Stimulated activated CD4-positive, alpha-beta T cell treated with anti-CD3 and anti-CD28 coated beads, Interleukin-15, amount 100 ng/mL, for 48 hours (primary cell): ENCODE measurements around the gene CNDP1.
"Not testable (repeated sequence)": the region's sequence is repeated elsewhere in the genome, so short reads cannot be mapped to it uniquely, and the experiment has no call there.

Source experiments
- DNase-seq, 2 donors: peaks; one replicate each; pipeline ENCODE4 v3.0.0-alpha.2; 2020; ENCODE audit warnings: low read depth in 2 of 2

CNDP1 gene

DNA sequence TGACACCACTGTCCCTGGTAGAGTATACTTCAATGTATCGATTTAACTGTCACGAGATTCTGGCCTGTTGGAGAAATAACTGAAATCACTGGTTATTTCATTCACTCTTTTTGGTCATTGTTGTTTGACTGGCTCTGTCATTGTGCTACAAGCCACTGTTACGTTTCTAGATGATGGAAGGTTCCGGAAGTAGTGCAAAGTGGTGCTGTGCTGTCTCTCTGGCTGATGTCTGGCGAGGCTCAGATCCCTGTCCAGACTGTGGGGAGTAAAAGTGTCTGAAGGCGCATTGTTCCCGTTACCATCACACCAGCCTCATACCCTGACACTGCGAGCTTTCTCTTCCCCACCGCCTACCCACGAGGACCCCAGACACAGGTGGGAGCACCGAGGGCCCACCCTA lies 11.7 kb downstream of the CNDP1 start:
- DNase-seq = no peak

DNA sequence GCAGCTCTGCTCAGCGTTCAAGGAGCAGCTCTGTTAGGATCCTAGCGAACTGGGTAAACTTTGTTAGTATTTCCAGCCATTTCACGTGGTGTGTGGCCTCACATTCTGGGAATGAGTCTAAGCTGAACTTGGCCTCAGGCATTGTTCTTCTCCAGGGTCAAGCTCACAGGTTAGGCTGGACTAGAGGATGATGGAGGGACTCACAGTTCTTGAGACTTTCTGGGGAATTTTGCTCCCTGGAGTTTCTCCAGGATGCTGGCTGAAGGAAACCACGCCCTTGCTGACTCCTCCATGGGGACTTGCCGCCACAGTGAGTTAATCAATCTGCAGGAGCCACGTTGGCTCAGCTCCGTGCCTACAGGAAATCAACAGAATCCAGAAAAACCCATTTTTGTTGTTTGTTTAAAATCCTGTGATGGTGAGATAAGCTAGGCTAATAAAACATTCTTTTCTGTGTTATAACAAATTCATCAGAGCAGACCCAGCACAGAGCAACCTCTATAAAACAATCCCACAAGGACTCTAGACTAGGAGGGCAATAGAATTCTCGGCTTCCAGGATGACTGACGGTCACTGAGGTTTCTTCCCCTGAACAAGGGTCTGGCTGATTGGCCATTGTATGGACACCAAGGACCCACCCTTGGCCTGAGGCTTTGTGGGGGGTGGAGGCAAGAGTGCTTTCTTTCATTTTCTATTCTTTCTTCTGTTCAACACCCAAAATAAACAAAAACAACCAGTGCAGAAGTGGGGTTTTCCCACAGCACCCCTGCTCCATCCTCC lies 12.6 kb downstream of the CNDP1 start:
- no peak for DNase-seq

DNA sequence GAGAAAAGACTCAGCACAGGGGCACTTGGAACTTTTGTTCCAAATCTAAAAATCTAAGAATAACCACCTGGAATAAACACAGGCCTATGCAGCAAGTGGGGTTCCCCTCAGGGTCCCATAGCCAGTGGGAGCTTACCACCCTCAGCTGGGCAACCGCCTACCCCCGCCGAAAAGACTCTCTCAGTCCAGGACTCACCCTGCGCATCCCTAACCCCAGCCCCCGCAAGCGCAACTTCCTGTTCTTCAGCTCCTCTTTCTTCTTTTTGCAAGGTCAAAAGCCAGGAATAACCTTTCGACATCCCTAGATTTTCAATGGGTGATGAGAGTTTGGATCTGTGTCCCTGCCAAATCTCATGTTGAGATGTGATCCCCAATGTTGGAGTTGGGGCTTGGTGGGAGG lies 13.6 kb downstream of the CNDP1 start:
- no peak for DNase-seq

DNA sequence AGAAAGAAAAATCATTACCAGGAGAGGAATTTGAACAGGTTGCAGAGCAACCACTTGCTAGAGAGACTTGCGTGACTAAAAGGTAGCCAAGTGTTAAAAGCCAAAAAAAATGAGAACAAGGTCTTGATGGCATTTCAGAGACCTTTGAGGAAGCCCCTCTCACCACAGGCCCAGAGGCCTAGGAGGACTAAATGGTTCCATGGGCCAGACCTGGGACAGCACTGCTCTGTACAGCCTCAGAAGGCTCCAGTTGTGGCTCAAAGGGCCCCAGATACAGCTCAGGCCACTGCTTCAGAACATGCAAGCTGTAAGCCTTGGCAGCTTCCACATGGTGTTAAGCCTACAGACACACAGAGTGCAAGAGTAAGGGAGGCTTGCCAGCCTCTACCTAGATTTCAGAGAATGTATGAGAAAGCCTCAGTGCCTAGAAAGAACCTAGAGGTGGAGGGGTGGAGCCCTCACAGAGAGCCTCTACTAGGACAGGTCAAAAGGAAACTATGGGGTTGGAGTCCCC lies 15.3 kb downstream of the CNDP1 start:
- no peak for DNase-seq

DNA sequence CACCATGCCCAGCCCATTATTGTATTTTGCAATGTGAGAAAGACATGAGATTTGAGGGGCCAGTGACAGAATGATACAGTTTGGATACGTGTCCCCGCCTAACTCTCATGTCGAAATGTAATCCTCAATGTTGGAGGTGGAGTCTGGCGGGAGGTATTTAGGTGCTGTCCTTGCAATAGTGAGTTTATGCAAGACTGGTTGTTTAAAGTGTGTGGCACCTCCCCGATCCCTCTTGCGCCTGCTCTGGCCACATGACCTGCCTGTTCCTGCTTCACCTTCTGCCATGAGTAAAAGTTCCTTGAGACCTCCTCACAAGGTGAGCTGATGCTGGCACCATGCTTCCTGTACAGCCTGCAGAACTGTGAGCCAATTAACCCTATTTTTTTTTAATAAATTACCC lies 16.6 kb downstream of the CNDP1 start:
- DNase-seq = no peak

DNA sequence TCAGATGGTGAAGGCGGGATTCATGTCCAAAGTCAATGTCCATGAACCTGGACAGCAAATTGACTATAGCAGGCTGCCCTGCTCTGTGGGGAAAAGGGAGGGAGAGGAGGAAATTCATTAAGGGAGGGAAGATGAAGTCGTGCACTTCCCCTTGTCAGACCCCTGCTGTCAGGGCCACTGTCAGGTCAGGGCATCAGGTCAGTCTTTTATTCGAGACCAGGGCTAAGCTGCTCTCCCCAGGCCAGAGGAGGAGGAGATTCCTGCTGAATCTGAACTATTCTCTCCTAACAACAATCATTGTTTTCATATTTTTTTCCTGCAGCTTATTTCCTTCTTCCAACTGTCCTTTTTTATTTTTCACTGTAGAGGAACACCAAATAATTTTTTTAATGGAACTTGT lies 17.2 kb downstream of the CNDP1 start:
- no peak for DNase-seq

DNA sequence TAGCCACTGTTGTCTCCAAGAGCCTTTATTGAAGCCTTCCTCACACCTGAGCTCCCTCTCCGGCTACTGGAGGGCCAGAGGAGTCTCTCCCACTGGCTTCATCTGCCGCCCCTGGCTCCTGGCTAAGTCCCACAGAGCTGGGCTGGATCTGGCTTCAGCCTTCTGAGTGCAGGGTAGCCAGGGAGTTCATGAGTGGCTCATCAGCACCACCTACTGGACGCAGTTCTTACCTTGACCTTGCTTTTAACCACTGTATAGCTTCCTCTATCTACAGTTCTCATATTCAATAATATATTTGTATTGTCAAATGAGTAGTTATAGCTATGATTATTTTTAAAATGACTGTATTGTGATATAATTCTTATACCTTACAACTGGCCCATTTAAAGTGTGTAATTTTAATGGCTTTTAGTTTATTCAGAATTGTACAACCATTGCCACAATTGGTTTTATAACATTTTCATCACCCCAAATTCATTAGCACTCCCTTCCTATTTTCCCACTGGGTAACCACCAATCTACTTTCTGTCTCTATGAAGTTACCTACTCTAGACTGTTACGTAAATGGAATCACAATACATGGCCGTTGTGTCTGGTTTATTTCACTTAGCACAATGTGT lies 17.7 kb downstream of the CNDP1 start:
- DNase-seq = peak; percentile 68 to 69

DNA sequence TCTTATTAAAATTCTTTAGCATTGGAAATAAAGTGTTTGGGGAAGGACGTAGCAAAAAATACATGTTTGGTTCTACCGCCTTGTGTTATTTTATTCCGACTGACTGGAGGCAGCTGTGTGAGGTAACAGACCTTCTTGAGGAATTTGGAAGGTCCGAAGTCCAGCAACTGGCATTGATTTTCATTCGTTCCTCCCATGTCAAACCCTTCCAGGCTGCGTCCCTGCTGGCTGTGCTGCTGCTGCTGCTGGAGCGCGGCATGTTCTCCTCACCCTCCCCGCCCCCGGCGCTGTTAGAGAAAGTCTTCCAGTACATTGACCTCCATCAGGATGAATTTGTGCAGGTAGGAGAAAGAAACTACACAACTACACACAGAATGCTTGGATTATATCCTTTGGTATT lies 21.8 kb downstream of the CNDP1 start:
- DNase-seq = no peak

DNA sequence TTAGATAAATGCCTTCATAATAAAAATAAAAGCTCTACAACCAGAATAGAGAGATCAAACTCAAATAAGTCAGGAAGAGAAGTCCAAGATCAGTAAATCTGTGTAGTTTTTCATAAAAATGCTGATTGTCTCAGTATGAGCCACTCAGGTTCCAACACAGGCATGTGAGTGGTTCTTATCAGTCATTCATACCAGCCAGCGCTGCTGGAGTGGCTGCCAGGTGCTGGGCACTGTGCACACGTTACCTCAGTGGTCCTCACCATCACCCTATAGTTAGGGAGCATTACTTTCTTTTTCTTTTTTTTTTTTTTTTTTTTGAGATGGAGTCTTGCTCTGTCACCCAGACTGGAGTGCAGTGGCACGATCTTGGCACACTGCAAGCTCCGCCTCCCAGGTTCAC lies 23.8 kb downstream of the CNDP1 start:
- DNase-seq = no peak

DNA sequence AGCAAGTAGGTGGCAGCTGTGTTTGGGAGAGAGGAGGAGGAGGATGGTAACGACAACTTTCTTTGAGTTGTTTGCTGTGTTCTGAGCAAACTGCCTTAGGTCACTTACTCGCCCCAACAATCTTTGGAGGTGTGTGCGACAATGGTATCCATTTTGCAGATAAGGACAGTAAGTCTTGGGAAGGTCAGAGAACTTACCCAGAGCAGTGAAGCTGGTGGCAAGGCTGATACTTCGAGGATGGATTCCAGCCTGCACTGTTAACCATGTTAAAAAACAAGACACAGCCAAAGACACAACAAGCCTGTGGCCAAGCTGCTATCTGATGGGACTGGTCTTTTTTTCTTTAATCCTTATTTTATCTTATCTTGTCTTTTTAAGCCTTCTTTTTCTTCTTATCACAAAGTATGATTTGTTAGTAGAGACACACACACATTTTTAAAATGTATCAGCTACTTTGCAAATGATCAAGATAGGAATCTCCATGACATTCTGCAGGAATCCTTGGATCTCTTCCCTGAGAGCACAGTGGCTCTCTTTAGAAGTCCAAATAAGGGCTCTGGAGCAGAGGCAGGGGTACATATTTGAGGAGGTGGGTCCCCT lies 27.9 kb downstream of the CNDP1 start:
- DNase-seq = no peak

DNA sequence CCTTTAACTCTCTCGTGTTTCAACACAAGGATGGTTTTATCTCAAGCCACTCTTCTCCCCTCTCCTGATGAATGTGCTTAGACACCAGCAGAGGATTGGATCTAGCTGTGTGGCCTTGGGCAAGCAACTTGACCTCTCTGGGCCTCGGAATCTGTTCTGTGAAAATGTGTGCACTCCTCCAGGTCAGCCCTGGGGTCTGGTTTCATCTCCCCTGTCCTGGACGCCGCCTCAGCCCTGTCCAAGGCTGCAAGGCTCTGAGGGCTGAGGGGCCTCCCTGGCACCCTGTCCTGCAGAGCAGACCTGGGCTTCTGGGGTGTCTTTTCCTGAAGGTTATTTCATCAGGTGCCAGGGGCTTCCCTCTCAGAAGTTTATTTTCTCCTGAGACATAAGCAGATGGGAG lies 28.5 kb downstream of the CNDP1 start:
- DNase-seq = no peak

DNA sequence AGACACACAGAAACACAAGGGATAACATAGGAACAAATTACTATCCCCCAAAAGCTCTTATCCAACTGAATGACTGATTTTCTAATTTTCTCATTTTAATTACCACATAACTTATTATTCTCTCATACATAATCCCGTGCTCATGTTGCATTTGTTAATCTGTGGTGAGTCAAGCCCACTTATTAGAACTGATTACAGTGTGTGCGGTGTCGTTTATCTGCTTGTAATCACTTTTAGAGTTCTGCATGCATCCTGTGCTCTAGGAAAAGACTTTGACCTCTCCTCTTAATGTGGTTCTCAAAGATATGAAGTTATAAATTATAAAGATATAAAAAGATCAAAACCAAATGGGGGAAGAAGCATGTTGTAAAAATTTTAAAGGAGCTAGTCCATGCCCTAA lies 29.7 kb downstream of the CNDP1 start:
- no peak for DNase-seq

DNA sequence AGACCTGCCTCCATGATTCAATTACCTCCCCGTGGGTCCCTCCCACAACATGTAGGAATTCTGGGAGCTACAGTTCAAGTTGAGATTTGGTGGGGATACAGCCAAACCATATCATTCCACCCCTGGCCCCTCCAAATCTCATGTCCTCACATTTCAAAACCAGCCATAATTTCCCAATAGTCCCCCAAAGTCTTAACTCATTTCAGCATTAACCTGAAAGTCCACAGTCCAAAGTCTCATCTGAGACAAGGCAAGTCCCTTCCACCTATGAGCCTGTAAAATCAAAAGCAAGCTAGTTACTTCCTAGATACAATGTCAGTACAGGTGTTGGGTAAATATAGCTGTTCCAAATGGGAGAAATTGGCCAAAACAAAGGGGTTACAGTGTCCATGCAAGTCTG lies 30.9 kb downstream of the CNDP1 start:
- not testable (repeated sequence) for DNase-seq

DNA sequence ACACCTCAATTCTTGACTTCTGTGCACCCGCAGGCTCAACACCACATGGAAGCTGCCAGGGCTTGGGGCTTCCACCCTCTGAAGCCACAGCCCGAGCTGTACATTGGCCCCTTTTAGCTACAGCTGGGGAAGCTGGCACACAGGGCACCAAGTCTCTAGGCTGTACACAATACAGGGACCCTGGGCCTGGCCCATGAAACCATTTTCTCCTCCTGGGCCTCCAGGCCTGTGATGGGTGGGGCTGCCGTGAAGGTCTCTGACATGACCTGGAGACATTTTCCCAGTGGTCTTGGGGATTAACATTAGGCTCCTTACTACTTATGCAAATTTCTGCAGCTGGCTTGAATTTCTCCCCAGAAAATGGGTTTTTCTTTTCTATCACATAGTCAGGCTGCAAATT lies 31.7 kb downstream of the CNDP1 start:
- not testable (repeated sequence) for DNase-seq

DNA sequence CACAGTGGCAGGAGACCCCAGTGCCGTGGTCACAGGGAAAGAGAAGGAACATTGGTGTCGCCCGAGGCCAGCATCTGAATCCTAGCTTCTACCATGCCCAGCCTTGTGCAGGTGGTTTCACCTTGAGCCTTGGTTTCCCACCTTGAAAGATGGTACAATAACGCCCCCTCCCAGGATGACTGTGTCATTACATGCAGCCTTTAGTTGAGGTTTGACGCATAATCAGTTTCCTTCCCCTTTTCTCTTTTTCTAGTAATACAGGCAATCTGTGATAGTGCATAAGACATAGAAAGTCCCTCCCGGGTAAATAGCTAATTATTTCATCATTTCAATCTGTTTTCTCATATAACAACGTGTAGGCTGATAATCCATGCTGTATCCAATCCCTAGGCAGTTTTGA lies 33.5 kb downstream of the CNDP1 start:
- DNase-seq = peak in 1 of 2 donors; percentile 1

DNA sequence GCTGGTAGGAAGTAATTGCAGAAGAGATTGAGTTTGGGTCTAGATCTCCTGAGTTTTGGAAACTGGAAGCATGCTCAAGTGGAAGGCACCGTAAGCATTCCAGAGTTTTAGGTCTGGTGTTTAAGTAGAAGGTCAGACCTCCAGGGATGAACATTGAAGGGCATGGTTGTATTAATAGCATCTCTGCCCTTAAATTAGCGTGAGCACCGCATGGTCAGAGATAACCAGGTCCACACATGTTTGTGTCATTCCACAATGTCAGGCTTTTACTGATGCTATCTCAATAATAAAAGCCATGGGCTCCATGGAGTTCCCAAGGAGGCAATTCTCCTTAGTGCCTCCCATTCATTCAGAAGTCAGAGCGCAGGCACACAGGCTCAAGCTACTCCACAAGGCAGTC lies 35.1 kb downstream of the CNDP1 start:
- no peak for DNase-seq

DNA sequence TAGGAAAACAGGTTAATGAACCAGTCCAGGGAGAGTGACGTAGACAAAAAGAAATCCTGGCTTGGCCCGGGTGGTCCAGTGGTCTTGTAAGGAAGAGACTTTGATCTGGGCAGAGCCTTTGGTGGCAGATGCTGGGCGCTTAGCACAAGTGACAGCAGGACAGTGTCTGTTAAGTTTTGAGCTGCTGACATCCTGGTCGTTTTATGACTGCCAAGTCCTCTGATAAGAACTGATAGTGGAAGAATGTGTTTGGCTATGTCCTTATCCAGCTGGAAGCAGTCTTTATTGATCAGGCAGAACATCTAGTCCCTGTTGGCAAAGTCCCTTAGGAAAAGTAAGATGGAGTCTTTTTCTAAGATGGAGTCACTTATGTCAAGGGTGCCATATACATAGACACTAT lies 36.0 kb downstream of the CNDP1 start:
- DNase-seq = no peak

DNA sequence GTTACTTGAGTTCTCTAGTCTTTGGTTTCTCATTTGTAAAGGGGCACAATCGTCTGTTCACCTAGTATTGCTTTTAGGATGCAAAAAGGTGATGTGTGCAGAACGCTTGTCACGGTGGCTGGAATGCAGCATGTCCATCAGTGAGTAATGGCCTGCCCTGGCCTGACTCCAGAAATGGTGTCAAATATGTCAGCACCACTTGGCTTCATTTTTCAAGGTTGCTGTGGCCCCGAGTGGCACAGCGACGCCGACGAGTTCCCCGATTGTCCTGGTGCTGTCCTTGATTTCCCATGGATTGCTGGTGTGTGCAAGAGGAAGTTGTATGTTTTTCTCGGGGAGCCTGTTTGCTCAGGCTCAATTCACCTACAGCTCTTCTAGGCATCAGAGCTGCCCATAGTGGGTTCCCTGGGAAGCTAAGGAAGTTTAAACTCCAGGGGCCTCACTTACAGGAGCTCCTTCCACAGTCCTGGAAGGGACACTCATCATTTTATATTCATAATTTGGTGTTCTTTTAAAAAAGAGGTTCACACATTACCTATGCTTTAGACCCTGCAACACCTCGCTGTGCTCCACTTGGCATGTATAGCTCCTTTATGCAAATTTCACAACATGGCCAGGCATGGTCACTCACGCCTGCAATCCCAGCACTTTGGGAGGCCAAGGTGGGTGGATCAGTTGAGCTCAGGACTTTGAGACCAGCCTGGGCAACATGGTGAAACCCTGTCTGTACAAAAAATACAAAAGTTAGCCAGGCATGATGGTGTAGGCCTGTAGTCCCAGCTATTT lies 37.8 kb downstream of the CNDP1 start:
- DNase-seq = no peak

DNA sequence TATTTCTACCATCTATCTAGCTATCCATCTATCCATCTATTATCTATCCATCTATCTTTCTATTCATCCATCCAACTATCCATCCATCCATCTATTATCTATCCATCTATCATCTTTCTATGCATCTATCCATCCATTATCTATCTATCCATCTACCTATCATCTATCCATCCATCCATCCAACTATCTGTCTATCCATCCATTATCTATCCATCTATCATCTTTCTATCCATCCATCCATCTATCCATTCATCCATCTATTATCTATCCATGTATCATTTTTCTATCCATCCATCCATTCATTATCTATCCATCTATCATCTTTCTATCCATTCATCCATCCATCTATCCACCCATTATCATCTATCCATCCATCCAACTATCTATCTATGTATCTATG lies 38.8 kb downstream of the CNDP1 start:
- no peak for DNase-seq

DNA sequence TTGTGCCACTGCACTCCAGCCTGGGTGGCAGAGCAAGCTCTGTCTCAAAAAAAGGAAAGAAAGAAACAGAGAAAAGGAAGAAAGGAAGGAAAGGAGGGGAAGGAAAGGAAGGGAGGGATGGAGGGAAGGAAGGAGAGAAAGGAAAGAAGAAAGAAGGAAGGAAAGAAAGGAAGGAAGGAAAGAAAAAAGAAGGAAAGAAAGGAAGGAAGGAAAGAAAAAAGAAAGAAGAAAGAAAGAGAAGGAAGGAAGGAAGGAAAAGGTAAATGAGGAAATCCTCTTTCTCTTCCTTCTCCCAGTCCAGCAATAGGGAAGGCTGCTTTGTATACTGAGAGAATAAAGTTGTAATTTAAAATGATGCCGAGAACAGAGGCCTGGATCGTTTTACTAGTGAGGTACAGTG lies 40.6 kb downstream of the CNDP1 start:
- DNase-seq = no peak

DNA sequence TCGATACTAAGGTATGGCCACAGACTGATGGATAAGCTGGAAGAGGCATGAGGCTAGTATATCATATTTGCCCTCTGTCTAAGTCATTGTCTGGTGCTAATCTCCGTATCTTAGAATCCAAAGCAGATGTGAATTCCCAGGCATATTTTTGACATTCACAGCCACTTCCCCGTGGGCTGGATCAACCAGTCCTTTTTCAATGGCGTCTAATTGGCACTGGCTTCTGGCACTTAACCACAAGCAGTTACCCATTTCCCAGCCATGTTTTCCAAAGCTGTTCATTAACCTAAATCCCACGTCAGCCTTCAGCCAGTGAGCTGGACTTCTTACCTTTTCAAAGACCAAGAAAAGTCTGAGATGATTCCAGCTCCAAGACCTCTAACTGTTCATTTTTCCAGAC lies 42.7 kb downstream of the CNDP1 start:
- DNase-seq = no peak

DNA sequence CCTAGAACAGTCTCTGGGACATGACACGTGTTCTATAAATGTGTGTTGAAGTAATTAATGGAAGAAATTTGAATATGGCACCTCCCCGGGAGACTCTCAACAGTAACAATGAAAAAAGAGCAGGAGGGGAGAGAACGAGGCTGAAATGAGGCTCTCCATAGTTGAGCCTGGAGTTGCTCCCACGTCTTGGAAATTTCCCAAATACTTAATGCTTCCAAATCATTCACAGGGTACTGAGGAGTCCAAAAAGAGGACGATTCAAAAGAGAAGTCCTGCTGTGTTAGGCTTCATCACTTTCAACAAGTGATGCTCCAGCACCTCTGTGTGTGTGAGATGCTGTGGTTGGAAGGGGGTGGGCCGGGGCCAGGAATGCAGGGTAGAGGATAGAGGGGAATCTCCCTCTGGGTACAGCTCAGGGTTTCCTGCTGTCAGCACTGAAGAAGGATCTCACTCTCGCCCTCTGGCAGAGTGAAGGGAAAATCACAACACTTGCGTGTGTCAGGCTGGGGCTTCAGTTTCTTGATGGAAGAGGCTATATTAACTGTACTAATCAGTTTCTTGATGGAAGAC lies 45.3 kb downstream of the CNDP1 start:
- DNase-seq = no peak
